Mammary epithelial cell (primary cell): ENCODE results near the gene OR2V1.

Experiments used
- CTCF ChIP-seq, 2 donors: IDR thresholded peaks in 1 of 2; conservative IDR thresholded peaks in 1 of 2; 2 replicates each; pipeline ENCODE4 v1.5.1; 2011 to 2012; ENCODE audit warnings: inconsistent platforms in 2 of 2, low read length in 2 of 2, mild to moderate bottlenecking in 2 of 2, control low read depth in 1 of 2, low read depth in 1 of 2; ENCODE audit not compliant: insufficient read depth in 1 of 2; ENCODE audit errors: extremely low read depth in 1 of 2
- EZH2 ChIP-seq: IDR thresholded peaks from 2 replicates; pipeline ENCODE4 v1.6.1; 2012; ENCODE audit warnings: low read length, inconsistent platforms, borderline replicate concordance

- no peak for TF ChIP-seq CTCF (conservative IDR thresholded peaks at IDR 0.05 in 1 of 2, IDR thresholded peaks at IDR 0.05 in 1 of 2; ENCODE audit: extremely low read depth in 1 of 2, insufficient read depth in 1 of 2, low read depth in 1 of 2, low read length in 2 of 2)
- no peak for TF ChIP-seq EZH2
Observed at GRCh38 chr5:181170996-181171395, 40.0 kb upstream of the OR2V1 start.
